ENCODE data around the gene ZFP57. TPM values are rescaled to one million over a fixed set of nuclear protein-coding genes. Genes with fewer than 3 reads are reported as not detected.
"Not testable (repeated sequence)": the region's sequence is repeated elsewhere in the genome, so short reads cannot be mapped to it uniquely, and the experiment has no call there.

Gene ZFP57
- total RNA-seq, 1 donor from 2014 or later: 5.5 TPM

DNA sequence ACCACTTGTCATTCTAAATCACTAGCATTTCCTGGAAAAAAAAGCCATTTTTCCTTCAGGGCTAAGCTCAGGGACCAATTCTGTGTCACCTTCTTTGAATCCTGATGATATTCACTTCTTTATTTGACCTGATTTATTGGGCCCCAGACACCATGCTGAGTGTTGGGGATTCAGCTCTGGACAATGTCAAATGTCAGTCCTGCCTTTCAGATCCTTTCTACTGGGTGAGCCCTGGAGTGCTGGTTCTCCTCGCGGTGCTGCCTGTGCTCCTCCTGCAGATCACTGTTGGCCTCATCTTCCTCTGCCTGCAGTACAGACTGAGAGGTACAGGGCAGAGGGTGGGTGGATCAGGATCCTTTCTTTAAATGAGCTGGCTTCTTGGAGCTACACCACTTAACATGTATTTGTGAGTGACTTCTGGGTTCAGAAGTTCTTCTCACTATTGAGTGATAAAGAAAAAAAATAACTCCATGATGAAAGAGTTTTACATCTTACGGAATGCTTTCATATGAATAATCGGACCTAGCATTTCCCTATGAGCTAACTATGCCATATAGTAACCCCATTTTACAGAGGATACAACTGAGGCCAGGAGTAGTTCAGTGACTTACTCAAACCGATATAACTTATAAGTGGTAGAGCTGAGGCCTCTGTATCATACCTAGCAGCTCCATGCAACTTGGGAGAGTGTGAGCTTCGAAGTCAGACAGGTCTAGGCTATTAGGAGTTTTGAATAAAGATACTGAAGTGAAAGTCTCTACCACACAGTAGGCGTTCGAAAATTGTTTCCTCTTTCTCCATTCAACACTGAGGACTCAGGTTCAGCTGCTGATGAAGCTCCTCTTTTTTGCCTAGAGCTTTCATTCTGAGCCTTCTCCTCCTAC, 14.8 kb downstream of the ZFP57 start:
- H3K4me1 Mint-ChIP-seq: peaks cover 4% of the 10 kb centered on the region
- POLR2A ChIA-PET: no interaction called here
- no peak for DNase-seq
- no peak for ATAC-seq (ENCODE audit: low read depth)
- H3K9me3 Mint-ChIP-seq: no peaks in the 10 kb centered on the region
- CTCF ChIA-PET: interaction anchor here (0.9 to 2.6 kb wide), 4 partner anchors 11 to 30 kb away, joined by 3 to 17 read pairs (median 5); no protein-coding TSS in a partner anchor
- H3K27me3 Mint-ChIP-seq: peaks cover 8% of the 10 kb centered on the region
- no peak overlapping the region for H3K4me3 Mint-ChIP-seq
- H3K27ac Mint-ChIP-seq: no peak overlapping the region
- no peaks in the 10 kb centered on the region for H3K36me3 Mint-ChIP-seq (ENCODE audit: low read depth)
- TF ChIP-seq, protein P1, sequence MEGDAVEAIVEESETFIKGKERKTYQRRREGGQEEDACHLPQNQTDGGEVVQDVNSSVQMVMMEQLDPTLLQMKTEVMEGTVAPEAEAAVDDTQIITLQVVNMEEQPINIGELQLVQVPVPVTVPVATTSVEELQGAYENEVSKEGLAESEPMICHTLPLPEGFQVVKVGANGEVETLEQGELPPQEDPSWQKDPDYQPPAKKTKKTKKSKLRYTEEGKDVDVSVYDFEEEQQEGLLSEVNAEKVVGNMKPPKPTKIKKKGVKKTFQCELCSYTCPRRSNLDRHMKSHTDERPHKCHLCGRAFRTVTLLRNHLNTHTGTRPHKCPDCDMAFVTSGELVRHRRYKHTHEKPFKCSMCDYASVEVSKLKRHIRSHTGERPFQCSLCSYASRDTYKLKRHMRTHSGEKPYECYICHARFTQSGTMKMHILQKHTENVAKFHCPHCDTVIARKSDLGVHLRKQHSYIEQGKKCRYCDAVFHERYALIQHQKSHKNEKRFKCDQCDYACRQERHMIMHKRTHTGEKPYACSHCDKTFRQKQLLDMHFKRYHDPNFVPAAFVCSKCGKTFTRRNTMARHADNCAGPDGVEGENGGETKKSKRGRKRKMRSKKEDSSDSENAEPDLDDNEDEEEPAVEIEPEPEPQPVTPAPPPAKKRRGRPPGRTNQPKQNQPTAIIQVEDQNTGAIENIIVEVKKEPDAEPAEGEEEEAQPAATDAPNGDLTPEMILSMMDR (IDR thresholded peaks at IDR 0.05): no peak
- intact Hi-C loops (cut with micrococcal nuclease): no loop called here

DNA sequence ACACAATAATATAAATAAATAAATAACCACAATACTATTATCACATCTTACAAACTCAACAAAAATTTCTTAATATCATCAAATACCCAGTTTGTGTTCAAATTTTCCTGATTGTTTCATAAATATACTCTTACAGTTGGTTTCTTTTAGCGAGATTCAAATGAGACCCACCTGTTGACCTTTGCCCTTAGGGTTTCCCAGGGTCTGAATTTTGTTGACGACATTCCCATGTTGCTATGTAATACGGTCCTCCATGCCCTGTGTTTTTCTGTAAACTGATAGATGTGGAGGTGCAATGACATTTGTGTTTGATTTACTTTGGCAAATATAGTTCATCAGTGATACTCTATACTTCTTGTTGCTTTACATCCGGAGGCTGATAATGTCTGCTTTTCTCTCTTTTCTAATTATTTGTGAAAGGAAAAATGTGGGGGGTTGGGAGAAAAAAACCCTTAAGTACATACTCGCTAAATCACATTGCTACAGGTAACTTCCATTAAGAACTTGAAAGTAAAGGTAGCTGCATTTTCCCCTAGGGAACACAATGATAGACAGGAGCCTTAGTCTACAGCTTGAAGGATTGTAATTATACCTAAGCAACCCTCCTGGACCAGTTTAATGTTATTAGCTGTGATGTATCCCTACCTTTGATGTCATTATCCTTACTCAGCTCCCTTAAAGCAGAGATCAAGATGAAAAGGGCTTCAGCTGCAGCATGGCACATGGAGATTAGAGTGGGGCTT, 17.5 kb downstream of the ZFP57 start:
- intact Hi-C loops (cut with micrococcal nuclease): no loop called here
- H3K9me3 Mint-ChIP-seq: no peaks in the 10 kb centered on the region
- CTCF ChIA-PET: interaction anchor here (1.4 to 2.1 kb wide), 2 partner anchors 9 to 14 kb away, joined by 4 to 13 read pairs; no protein-coding TSS in a partner anchor

DNA sequence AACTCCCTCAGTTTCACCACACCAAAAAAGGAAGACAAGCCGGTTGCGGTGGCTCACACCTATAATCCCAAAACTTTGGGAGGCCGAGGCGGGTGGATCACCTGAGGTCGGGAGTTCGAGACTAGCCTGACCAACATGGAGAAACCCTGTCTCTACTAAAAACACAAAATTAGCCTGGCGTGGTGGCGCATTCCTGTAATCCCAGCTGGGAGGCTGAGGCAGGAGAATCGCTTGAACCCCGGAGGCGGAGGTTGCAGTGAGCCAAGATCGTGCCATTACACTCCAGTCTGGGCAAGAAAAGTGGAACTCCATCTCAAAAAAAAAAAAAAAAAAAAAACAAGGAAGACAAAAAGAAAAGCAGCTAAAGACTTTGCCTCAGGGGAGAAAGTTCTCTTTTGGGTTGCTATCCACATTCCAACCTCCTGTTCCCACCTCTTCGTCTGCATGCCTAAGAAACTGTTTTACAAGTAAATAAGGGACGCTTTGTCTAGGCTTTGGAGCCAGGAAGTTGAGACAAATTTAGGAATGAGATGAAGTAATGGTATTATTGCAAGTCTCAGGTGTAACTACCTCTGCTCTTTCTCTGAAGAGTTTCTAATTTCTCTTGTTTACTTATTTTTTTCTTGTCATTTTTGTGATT, 19.3 kb downstream of the ZFP57 start:
- peaks cover 22% of the 10 kb centered on the region for H3K27me3 Mint-ChIP-seq
- H3K36me3 Mint-ChIP-seq (ENCODE audit: low read depth); H3K9me3 Mint-ChIP-seq; ATAC-seq (ENCODE audit: low read depth); DNase-seq; H3K4me1 Mint-ChIP-seq; intact Hi-C loops (cut with micrococcal nuclease); H3K4me3 Mint-ChIP-seq; H3K27ac Mint-ChIP-seq: not testable (repeated sequence)
- CTCF ChIA-PET: interaction anchor here (0.9 kb wide), 1 partner anchor 12 kb away, joined by 4 read pairs; no protein-coding TSS in a partner anchor
- POLR2A ChIA-PET: interaction anchor here (1.4 kb wide), 1 partner anchor 12 kb away, joined by 6 read pairs; no protein-coding TSS in a partner anchor

More for the DNA sequence above, 17.5 kb downstream of the ZFP57 start:
- Mint-ChIP-seq H3K4me1 (peaks cover 4% of the 10 kb centered on the region), H3K27me3 (peaks cover 16% of the 10 kb centered on the region), H3K36me3 (ENCODE audit: low read depth) (no peaks in the 10 kb centered on the region), H3K27ac (no peak overlapping the region), H3K4me3 (no peak overlapping the region)
- TF ChIP-seq, protein P1 (IDR thresholded peaks at IDR 0.05): no peak
- POLR2A ChIA-PET: no interaction called here
- DNase-seq (no peak), ATAC-seq (ENCODE audit: low read depth) (no peak)

DNA sequence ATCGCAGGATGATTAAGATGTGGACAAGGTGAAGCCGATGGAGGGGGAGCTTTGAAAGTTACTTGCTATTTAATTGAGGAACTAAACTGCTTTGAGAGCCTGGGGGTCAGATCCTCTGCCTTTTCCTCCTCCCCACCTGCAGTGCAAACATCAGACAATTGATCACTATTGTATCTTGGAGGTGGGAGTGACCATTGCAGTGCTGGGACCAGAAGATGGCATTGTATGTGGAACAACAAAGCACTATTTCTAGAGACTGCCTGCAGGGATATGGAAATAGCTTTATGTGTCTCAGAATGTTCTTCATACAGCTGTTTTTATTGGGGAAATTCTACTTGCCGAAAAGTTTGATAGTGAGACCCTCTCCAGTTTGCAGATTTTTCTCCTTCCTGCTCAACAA, 19.9 kb downstream of the ZFP57 start:
- no peak for ATAC-seq (ENCODE audit: low read depth)

DNA sequence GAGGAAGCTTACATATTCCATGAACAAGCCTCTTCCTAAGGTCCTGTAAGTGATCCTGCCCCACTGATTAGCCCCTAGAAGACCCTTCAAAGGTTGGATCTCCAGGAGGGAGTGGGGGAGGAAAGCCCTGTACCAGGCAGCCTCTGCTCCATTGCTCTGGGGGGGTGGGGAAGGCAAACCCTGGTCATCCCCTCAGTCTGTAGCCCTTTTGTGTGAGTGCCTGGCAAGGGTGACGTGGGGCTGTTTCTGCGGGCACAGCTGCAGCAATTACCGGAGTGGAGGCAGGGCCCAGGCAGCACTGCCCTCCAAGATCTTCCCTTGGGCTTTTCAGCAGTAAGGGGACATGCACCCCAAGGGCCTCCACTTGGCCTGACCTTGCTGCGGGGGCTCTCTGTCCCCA, 24.2 kb downstream of the ZFP57 start, which contains the start of gene MOG:
Gene MOG (plus strand): TSS at position 295 of the 400 bp plus-strand sequence. CDS start 118 bp downstream, outside the sequence.
- peaks cover 22% of the 10 kb centered on the region for H3K27me3 Mint-ChIP-seq
- H3K27ac Mint-ChIP-seq: no peak within 1 kb of the TSS
- H3K9me3 Mint-ChIP-seq: no peaks in the 10 kb centered on the region
- intact Hi-C loops (cut with micrococcal nuclease): no loop called here
- TF ChIP-seq, protein P1 (IDR thresholded peaks at IDR 0.05): no peak
- no peak within 1 kb of the TSS for H3K4me3 Mint-ChIP-seq
- DNase-seq (no peak), ATAC-seq (ENCODE audit: low read depth) (no peak)
- CTCF ChIA-PET: interaction anchor here (1.1 kb wide), 1 partner anchor 971 kb away, joined by 3 read pairs; no protein-coding TSS in a partner anchor
- H3K4me1 Mint-ChIP-seq: peaks cover 1% of the 10 kb centered on the region
- POLR2A ChIA-PET: no interaction called here
- H3K36me3 Mint-ChIP-seq (ENCODE audit: low read depth): no peaks in the 10 kb centered on the region

More for the DNA sequence above, 19.9 kb downstream of the ZFP57 start:
- H3K36me3 Mint-ChIP-seq (ENCODE audit: low read depth): no peaks in the 10 kb centered on the region
- intact Hi-C loops (cut with micrococcal nuclease): no loop called here
- TF ChIP-seq, protein P1 (IDR thresholded peaks at IDR 0.05): no peak
- POLR2A ChIA-PET: interaction anchor here (1.4 kb wide), 1 partner anchor 11 kb away, joined by 6 read pairs; no protein-coding TSS in a partner anchor
- peaks cover 25% of the 10 kb centered on the region for H3K27me3 Mint-ChIP-seq
- CTCF ChIA-PET: interaction anchor here (0.6 to 0.9 kb wide), 2 partner anchors 9 to 11 kb away, joined by 3 to 4 read pairs; no protein-coding TSS in a partner anchor
- H3K27ac Mint-ChIP-seq: no peak overlapping the region
- H3K4me1 Mint-ChIP-seq: no peaks in the 10 kb centered on the region
- H3K9me3 Mint-ChIP-seq: no peaks in the 10 kb centered on the region
- no peak for DNase-seq
- no peak overlapping the region for H3K4me3 Mint-ChIP-seq
